Mesothelial cell of epicardium (in vitro differentiated cells): Measurements from ENCODE around the gene PCDHAC1. TPM values are rescaled to one million over a fixed set of nuclear protein-coding genes. Genes with fewer than 3 reads are reported as not detected.

ENCODE experiments used
- DNase-seq, 2 experiments: peaks; one replicate each; pipeline ENCODE4 v3.0.0; 2021; ENCODE audit warnings: low spot score in 2 of 2; ENCODE audit not compliant: unreplicated experiment in 2 of 2
- H3K27ac Mint-ChIP-seq: 2 replicates; pipeline ENCODE4 v1.8.0; 2021; ENCODE audit warnings: mixed read lengths
- H3K27me3 Mint-ChIP-seq: 2 replicates; pipeline ENCODE4 v1.8.0; 2021; ENCODE audit warnings: low read depth, mixed read lengths
- H3K36me3 Mint-ChIP-seq: 2 replicates; pipeline ENCODE4 v1.8.0; 2021; ENCODE audit warnings: mixed read lengths
- H3K4me1 Mint-ChIP-seq: 2 replicates; pipeline ENCODE4 v1.8.0; 2021; ENCODE audit warnings: mixed read lengths
- H3K4me3 Mint-ChIP-seq: 2 replicates; pipeline ENCODE4 v1.8.0; 2021; ENCODE audit warnings: mild to moderate bottlenecking, moderate library complexity, mixed read lengths
- H3K9me3 Mint-ChIP-seq: 2 replicates; pipeline ENCODE4 v1.8.0; 2021; ENCODE audit warnings: mixed read lengths
- total RNA-seq: library from RNA; stranded (reverse); gene quantifications from 3 replicates; pipeline ENCODE4 v1.2.1, GENCODE V29; 2021
- TF ChIP-seq, protein P1 (sequence below): fragments of 200-600 bp; sonication (generic); IDR thresholded peaks from one replicate; pipeline ENCODE4 v1.5.0; 2021; ENCODE audit warnings: antibody characterized with exemption; ENCODE audit not compliant: unreplicated experiment

PCDHAC1 gene
- total RNA-seq, 1 donor from 2014 or later, result 9.7 TPM

- H3K4me3 Mint-ChIP-seq, result peak overlapping the region; percentile 85
- peaks cover 12% of the 10 kb centered on the region for H3K4me1 Mint-ChIP-seq
- peaks cover 6% of the 10 kb centered on the region for H3K27me3 Mint-ChIP-seq
- H3K27ac Mint-ChIP-seq, result peak overlapping the region; percentile 75
- no peak for DNase-seq
- H3K36me3 Mint-ChIP-seq, result no peaks in the 10 kb centered on the region
- TF ChIP-seq, protein P1, sequence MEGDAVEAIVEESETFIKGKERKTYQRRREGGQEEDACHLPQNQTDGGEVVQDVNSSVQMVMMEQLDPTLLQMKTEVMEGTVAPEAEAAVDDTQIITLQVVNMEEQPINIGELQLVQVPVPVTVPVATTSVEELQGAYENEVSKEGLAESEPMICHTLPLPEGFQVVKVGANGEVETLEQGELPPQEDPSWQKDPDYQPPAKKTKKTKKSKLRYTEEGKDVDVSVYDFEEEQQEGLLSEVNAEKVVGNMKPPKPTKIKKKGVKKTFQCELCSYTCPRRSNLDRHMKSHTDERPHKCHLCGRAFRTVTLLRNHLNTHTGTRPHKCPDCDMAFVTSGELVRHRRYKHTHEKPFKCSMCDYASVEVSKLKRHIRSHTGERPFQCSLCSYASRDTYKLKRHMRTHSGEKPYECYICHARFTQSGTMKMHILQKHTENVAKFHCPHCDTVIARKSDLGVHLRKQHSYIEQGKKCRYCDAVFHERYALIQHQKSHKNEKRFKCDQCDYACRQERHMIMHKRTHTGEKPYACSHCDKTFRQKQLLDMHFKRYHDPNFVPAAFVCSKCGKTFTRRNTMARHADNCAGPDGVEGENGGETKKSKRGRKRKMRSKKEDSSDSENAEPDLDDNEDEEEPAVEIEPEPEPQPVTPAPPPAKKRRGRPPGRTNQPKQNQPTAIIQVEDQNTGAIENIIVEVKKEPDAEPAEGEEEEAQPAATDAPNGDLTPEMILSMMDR, result no peak
- no peaks in the 10 kb centered on the region for H3K9me3 Mint-ChIP-seq
Measured at GRCh38 chr5:140927228-140927573, 1.1 kb downstream of the PCDHAC1 start.

GRCh38 chr5:140934964-140935606, 9.0 kb downstream of the PCDHAC1 start:
- Mint-ChIP-seq H3K9me3 (no peaks in the 10 kb centered on the region), H3K27me3 (no peaks in the 10 kb centered on the region), H3K27ac (peak overlapping the region; percentile 28), H3K36me3 (no peaks in the 10 kb centered on the region), H3K4me3 (no peak overlapping the region), H3K4me1 (peaks cover 17% of the 10 kb centered on the region)
- TF ChIP-seq, protein P1, result no peak
- DNase-seq, result no peak

DNA sequence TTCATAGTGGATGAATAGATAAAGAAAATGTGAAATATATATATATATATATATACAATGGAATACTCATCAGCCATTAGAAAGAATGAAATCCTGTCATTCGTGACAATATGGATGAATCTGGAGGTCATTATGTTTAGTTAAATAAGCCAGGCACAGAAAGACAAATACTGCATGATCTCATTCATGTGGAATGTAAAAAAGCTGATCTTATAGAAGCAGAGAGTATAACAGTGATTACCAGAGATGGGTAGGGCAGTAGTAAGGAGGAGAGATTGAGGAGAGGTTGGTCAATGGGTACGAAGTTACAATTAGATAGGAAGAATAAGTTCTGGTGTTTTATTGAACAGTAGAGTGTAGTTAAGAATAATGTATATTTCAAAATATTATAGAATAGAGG, 20.5 kb downstream of the PCDHAC1 start:
- no peak overlapping the region for H3K27ac Mint-ChIP-seq
- H3K4me1 Mint-ChIP-seq, result peaks cover 5% of the 10 kb centered on the region
- peaks cover 33% of the 10 kb centered on the region for H3K36me3 Mint-ChIP-seq
- peaks cover 34% of the 10 kb centered on the region for H3K9me3 Mint-ChIP-seq
- TF ChIP-seq, protein P1, result no peak
- no peak overlapping the region for H3K4me3 Mint-ChIP-seq
- H3K27me3 Mint-ChIP-seq, result no peaks in the 10 kb centered on the region
- no peak for DNase-seq

DNA sequence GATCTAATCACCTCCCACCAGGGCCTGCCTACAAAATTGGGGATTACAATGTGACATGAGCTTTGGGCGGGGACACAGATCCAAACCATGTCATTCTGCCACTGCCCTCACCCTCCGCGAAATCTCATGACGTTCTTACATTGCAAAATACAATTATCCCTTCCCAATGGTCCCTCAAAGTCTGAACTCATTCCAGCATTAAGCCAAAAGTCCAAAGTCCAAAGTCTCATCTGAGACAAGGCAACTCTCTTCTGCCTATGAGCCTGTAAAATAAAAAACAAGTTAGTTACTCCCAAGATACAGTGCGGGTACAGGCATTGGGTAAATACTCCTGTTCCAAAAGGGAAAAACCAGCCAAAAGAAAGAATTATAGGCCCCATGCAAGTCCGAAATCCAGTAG, 25.5 kb downstream of the PCDHAC1 start:
- H3K4me3 Mint-ChIP-seq, result no peak overlapping the region
- no peaks in the 10 kb centered on the region for H3K27me3 Mint-ChIP-seq
- no peak for DNase-seq
- no peak overlapping the region for H3K27ac Mint-ChIP-seq
- H3K36me3 Mint-ChIP-seq, result peaks cover 37% of the 10 kb centered on the region
- peaks cover 5% of the 10 kb centered on the region for H3K4me1 Mint-ChIP-seq
- H3K9me3 Mint-ChIP-seq, result peaks cover 33% of the 10 kb centered on the region
- TF ChIP-seq, protein P1, result no peak

- Mint-ChIP-seq H3K4me1 (peaks cover 8% of the 10 kb centered on the region), H3K27ac (no peak overlapping the region), H3K36me3 (peaks cover 37% of the 10 kb centered on the region), H3K27me3 (no peaks in the 10 kb centered on the region), H3K4me3 (no peak overlapping the region), H3K9me3 (peaks cover 31% of the 10 kb centered on the region)
- TF ChIP-seq, protein P1, result no peak
- DNase-seq, result no peak
Measured at GRCh38 chr5:140953234-140953633, 27.1 kb downstream of the PCDHAC1 start.

DNA sequence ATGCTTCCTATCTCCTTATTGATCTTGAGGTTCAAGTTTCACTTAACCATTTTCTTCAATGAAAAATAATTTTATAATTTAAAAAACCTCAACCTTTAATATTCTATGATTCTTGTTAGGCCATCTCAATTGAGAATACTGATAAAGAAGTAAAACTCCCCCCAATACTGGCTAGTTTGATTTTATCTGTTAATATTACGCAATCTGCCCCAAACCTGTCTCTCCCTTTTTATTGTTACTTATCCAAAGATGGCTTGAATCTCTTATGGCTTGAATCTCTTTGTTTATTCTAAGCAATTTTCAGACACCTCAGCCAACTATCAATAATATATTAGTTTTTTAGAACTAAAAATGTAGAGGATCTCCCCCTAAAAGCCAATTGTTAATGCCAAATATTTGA, 36.1 kb downstream of the PCDHAC1 start:
- TF ChIP-seq, protein P1, result no peak
- no peaks in the 10 kb centered on the region for H3K36me3 Mint-ChIP-seq
- H3K9me3 Mint-ChIP-seq, result no peaks in the 10 kb centered on the region
- no peak overlapping the region for H3K27ac Mint-ChIP-seq
- H3K4me1 Mint-ChIP-seq, result peaks cover 32% of the 10 kb centered on the region
- no peak overlapping the region for H3K4me3 Mint-ChIP-seq
- DNase-seq, result no peak
- no peaks in the 10 kb centered on the region for H3K27me3 Mint-ChIP-seq
